Activated B cell treated with CpG ODN at 0.5 μM for 24 hours (primary cell): ENCODE measurements around the gene CENPA. TPM values are rescaled to one million over a fixed set of nuclear protein-coding genes. Genes with fewer than 3 reads are reported as not detected.

ENCODE experiments used
- ATAC-seq: fragments of 200-7000 bp; cut with Tn5 transposase; one replicate; pipeline ENCODE4 v1.10.0; 2021; ENCODE audit warnings: low read depth, mild to moderate bottlenecking, moderate library complexity
- CTCF ChIA-PET: fragments of 350-600 bp; sonication (Branson Sonifier 250); formaldehyde crosslinking; loops from one replicate; lab custom pipeline; 2021; ENCODE audit warnings: antibody characterized with exemption; lab: Charles Lee
- POLR2A ChIA-PET: fragments of 350-600 bp; sonication (Branson Sonifier 250); formaldehyde crosslinking; loops from one replicate; lab custom pipeline; 2021; ENCODE audit warnings: antibody characterized with exemption; lab: Charles Lee
- DNase-seq: peaks from one replicate; pipeline ENCODE4 v3.0.0; 2022
- H3K27ac Mint-ChIP-seq: one replicate; pipeline ENCODE4 v1.8.0; 2020; ENCODE audit warnings: mixed read lengths
- H3K27me3 Mint-ChIP-seq: one replicate; pipeline ENCODE4 v1.8.0; 2021; ENCODE audit warnings: mixed read lengths
- H3K36me3 Mint-ChIP-seq: one replicate; pipeline ENCODE4 v1.8.0; 2021; ENCODE audit warnings: low read depth, mixed read lengths
- H3K4me1 Mint-ChIP-seq: one replicate; pipeline ENCODE4 v1.8.0; 2021; ENCODE audit warnings: mixed read lengths
- H3K4me3 Mint-ChIP-seq: one replicate; pipeline ENCODE4 v1.8.0; 2020; ENCODE audit warnings: mild to moderate bottlenecking, mixed read lengths
- H3K9me3 Mint-ChIP-seq: one replicate; pipeline ENCODE4 v1.8.0; 2020; ENCODE audit warnings: mixed read lengths
- CTCF ChIP-seq: fragments of 200-600 bp; IDR thresholded peaks from one replicate; pipeline ENCODE4 v1.8.0; 2022; ENCODE audit warnings: antibody characterized with exemption, mild to moderate bottlenecking
- intact Hi-C: fragments of 100-400 bp; cut with micrococcal nuclease; formaldehyde crosslinking; loops from one replicate; pipeline ENCODE4 v1.15.1; 2024
- total RNA-seq: library from RNA; stranded (reverse); gene quantifications from 2 replicates; pipeline ENCODE4 v1.2.3, GENCODE V29; 2022

CENPA gene
- total RNA-seq, 1 donor from 2014 or later, result 0.42 TPM

GRCh38 chr2:26740890-26741302 is 45.0 kb upstream of the CENPA start:
- ATAC-seq (peak; percentile 74), DNase-seq (no peak)
- Mint-ChIP-seq H3K27me3 (peaks cover 8% of the 10 kb centered on the region), H3K9me3 (no peaks in the 10 kb centered on the region), H3K27ac (no peak overlapping the region), H3K36me3 (no peaks in the 10 kb centered on the region), H3K4me1 (peaks cover 5% of the 10 kb centered on the region), H3K4me3 (no peak overlapping the region)
- no peak for TF ChIP-seq CTCF
- ChIA-PET CTCF (no interaction called here), POLR2A (no interaction called here)
- intact Hi-C loops, result no loop called here

GRCh38 chr2:26742048-26742770 is 43.6 kb upstream of the CENPA start:
- DNase-seq, result no peak
- TF ChIP-seq CTCF, result no peak
- intact Hi-C loops, result no loop called here
- no peak overlapping the region for H3K4me3 Mint-ChIP-seq
- POLR2A ChIA-PET, result no interaction called here
- peaks cover 7% of the 10 kb centered on the region for H3K27me3 Mint-ChIP-seq
- ATAC-seq, result no peak
- CTCF ChIA-PET, result no interaction called here
- H3K36me3 Mint-ChIP-seq, result no peaks in the 10 kb centered on the region
- H3K4me1 Mint-ChIP-seq, result peaks cover 5% of the 10 kb centered on the region
- H3K27ac Mint-ChIP-seq, result no peak overlapping the region
- H3K9me3 Mint-ChIP-seq, result no peaks in the 10 kb centered on the region

GRCh38 chr2:26743852-26744251 is 42.0 kb upstream of the CENPA start:
- ChIA-PET CTCF (interaction anchor here (1.5 to 3.6 kb wide), 2 partner anchors 10 to 137 kb away, joined by 4 to 27 read pairs; no protein-coding TSS in a partner anchor), POLR2A (no interaction called here)
- intact Hi-C loops, result no loop called here
- H3K4me3 Mint-ChIP-seq, result no peak overlapping the region
- no peak for ATAC-seq
- no peak for DNase-seq
- TF ChIP-seq CTCF, result no peak
- no peaks in the 10 kb centered on the region for H3K36me3 Mint-ChIP-seq
- no peaks in the 10 kb centered on the region for H3K9me3 Mint-ChIP-seq
- peaks cover 2% of the 10 kb centered on the region for H3K27me3 Mint-ChIP-seq
- no peak overlapping the region for H3K27ac Mint-ChIP-seq
- H3K4me1 Mint-ChIP-seq, result peaks cover 5% of the 10 kb centered on the region

- H3K4me1 Mint-ChIP-seq, result peaks cover 8% of the 10 kb centered on the region
These were observed 40.9 kb upstream of the CENPA start for GRCh38 chr2:26744953-26745352.

More at GRCh38 chr2:26744953-26745352, 40.9 kb upstream of the CENPA start:
- no peak for DNase-seq
- Mint-ChIP-seq H3K9me3 (no peaks in the 10 kb centered on the region), H3K27ac (no peak overlapping the region), H3K36me3 (no peaks in the 10 kb centered on the region), H3K27me3 (peaks cover 2% of the 10 kb centered on the region), H3K4me3 (no peak overlapping the region)
- TF ChIP-seq CTCF, result no peak
- intact Hi-C loops, result no loop called here
- ChIA-PET POLR2A (no interaction called here), CTCF (interaction anchor here (1.3 to 3.6 kb wide), 3 partner anchors 11 to 138 kb away, joined by 3 to 27 read pairs (median 4); no protein-coding TSS in a partner anchor)
- ATAC-seq, result no peak
